Cardiac muscle cell (in vitro differentiated cells and primary cell): ENCODE results near the gene ODAD3. TPM values are rescaled to one million over a fixed set of nuclear protein-coding genes. Genes with fewer than 3 reads are reported as not detected.

Source experiments
- DNase-seq, 2 donors: peaks; one replicate each; pipeline versions ENCODE4 v3.0.0 to v3.0.0-alpha.2; 2010 to 2017; ENCODE audit warnings: low read depth in 1 of 2, low spot score in 1 of 2
- H3K27ac ChIP-seq: fragments of 200-600 bp; sonication (generic); 2 replicates; pipeline ENCODE4 v1.5.1; 2016
- H3K27me3 ChIP-seq: fragments of 200-600 bp; sonication (generic); 2 replicates; pipeline ENCODE4 v1.6.0; 2016; ENCODE audit warnings: control low read depth
- H3K36me3 ChIP-seq: fragments of 200-600 bp; sonication (generic); 2 replicates; pipeline ENCODE4 v1.5.1; 2016; ENCODE audit warnings: control low read depth
- H3K4me1 ChIP-seq: fragments of 200-600 bp; sonication (generic); 2 replicates; pipeline ENCODE4 v1.8.1; 2017; ENCODE audit warnings: low read depth, mild to moderate bottlenecking, mixed run types
- H3K4me3 ChIP-seq: fragments of 200-600 bp; sonication (generic); 2 replicates; pipeline ENCODE4 v1.5.1; 2016; ENCODE audit warnings: mild to moderate bottlenecking
- H3K9me3 ChIP-seq: fragments of 200-600 bp; sonication (generic); 2 replicates; pipeline ENCODE4 v1.5.1; 2017; ENCODE audit warnings: low read depth, mild to moderate bottlenecking, control low read depth
- polyA plus RNA-seq: library from polyadenylated mRNA; unstranded; fragments of >200 nt; fragmentation: Nextera tagmentation; extraction: Ambion mirVana; gene quantifications from 2 replicates; pipeline ENCODE4 v1.2.1, GENCODE V29; 2016
- total RNA-seq: library from RNA; depleted of rRNA; stranded (reverse); fragments of >200 nt; gene quantifications from 2 replicates; pipeline ENCODE4 v1.2.3, GENCODE V29; 2016
- TF ChIP-seq, protein P1 (sequence below): IDR thresholded peaks from 2 replicates; pipeline ENCODE4 v1.5.1; 2012; ENCODE audit warnings: low read depth, mild to moderate bottlenecking, low read length

The ODAD3 gene
- total and polyA plus RNA-seq, 2 experiments from 2014 or later = 3.8 to 5.1 TPM

- H3K4me1 ChIP-seq = no peaks in the 10 kb centered on the region
- TF ChIP-seq, protein P1, sequence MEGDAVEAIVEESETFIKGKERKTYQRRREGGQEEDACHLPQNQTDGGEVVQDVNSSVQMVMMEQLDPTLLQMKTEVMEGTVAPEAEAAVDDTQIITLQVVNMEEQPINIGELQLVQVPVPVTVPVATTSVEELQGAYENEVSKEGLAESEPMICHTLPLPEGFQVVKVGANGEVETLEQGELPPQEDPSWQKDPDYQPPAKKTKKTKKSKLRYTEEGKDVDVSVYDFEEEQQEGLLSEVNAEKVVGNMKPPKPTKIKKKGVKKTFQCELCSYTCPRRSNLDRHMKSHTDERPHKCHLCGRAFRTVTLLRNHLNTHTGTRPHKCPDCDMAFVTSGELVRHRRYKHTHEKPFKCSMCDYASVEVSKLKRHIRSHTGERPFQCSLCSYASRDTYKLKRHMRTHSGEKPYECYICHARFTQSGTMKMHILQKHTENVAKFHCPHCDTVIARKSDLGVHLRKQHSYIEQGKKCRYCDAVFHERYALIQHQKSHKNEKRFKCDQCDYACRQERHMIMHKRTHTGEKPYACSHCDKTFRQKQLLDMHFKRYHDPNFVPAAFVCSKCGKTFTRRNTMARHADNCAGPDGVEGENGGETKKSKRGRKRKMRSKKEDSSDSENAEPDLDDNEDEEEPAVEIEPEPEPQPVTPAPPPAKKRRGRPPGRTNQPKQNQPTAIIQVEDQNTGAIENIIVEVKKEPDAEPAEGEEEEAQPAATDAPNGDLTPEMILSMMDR = no peak
- peaks cover 11% of the 10 kb centered on the region for H3K36me3 ChIP-seq
- H3K27me3 ChIP-seq = no peaks in the 10 kb centered on the region
- no peak overlapping the region for H3K4me3 ChIP-seq
- DNase-seq = peak in 1 of 2 donors; percentile 23
- H3K9me3 ChIP-seq = no peaks in the 10 kb centered on the region
- H3K27ac ChIP-seq = no peak overlapping the region
Measured at GRCh38 chr19:11451871-11452619, 17.1 kb upstream of the ODAD3 start.

- no peak for DNase-seq
- TF ChIP-seq, protein P1 = no peak
- Histone ChIP-seq H3K27me3 (no peaks in the 10 kb centered on the region), H3K36me3 (peaks cover 11% of the 10 kb centered on the region), H3K9me3 (no peaks in the 10 kb centered on the region), H3K4me3 (no peak overlapping the region), H3K27ac (no peak overlapping the region), H3K4me1 (no peaks in the 10 kb centered on the region)
Measured at GRCh38 chr19:11451327-11451870, 16.5 kb upstream of the ODAD3 start.

GRCh38 chr19:11450570-11451326, 15.8 kb upstream of the ODAD3 start:
- DNase-seq = no peak
- Histone ChIP-seq H3K27me3 (no peaks in the 10 kb centered on the region), H3K4me1 (no peaks in the 10 kb centered on the region), H3K27ac (no peak overlapping the region), H3K36me3 (peaks cover 11% of the 10 kb centered on the region), H3K4me3 (no peak overlapping the region), H3K9me3 (no peaks in the 10 kb centered on the region)
- TF ChIP-seq, protein P1 = no peak

GRCh38 chr19:11448923-11449554, 14.1 kb upstream of the ODAD3 start:
- TF ChIP-seq, protein P1 = no peak
- Histone ChIP-seq H3K36me3 (peaks cover 11% of the 10 kb centered on the region), H3K4me3 (no peak overlapping the region), H3K27me3 (no peaks in the 10 kb centered on the region), H3K9me3 (no peaks in the 10 kb centered on the region), H3K4me1 (no peaks in the 10 kb centered on the region), H3K27ac (no peak overlapping the region)
- DNase-seq = no peak

GRCh38 chr19:11448410-11448809, 13.5 kb upstream of the ODAD3 start:
- peaks cover 11% of the 10 kb centered on the region for H3K36me3 ChIP-seq
- no peak overlapping the region for H3K4me3 ChIP-seq
- no peaks in the 10 kb centered on the region for H3K9me3 ChIP-seq
- TF ChIP-seq, protein P1 = no peak
- H3K27ac ChIP-seq = no peak overlapping the region
- H3K4me1 ChIP-seq = no peaks in the 10 kb centered on the region
- no peak for DNase-seq
- H3K27me3 ChIP-seq = no peaks in the 10 kb centered on the region
